Upper lobe of left lung (tissue), 6 donors: Measurements from ENCODE around the gene CSRP1. TPM values are rescaled to one million over a fixed set of nuclear protein-coding genes. Genes with fewer than 3 reads are reported as not detected.
A peak's percentile ranks its signal among the peaks of the same experiment; 100 is the strongest.

Source experiments
- ATAC-seq, 2 donors: fragments of 200-7000 bp; cut with Tn5 transposase; one replicate each; pipeline ENCODE4 v1.9.1; 2022; ENCODE audit warnings: mild to moderate bottlenecking in 2 of 2, moderate library complexity in 2 of 2; ENCODE audit not compliant: low FRiP score in 2 of 2
- DNase-seq, 2 donors: peaks; one replicate each; pipeline ENCODE4 v3.0.0-alpha.2; 2019 to 2020
- H3K27ac ChIP-seq, 4 donors: fragments of 200-600 bp; sonication (generic); one replicate each; pipeline ENCODE4 v1.5.1; 2016 to 2019
- H3K27me3 ChIP-seq, 4 donors: fragments of 200-600 bp; sonication (generic); one replicate each; pipeline ENCODE4 v1.5.1; 2017 to 2019
- H3K36me3 ChIP-seq, 4 donors: fragments of 200-600 bp; sonication (generic); one replicate each; pipeline ENCODE4 v1.5.1; 2016 to 2019
- H3K4me1 ChIP-seq, 4 donors: fragments of 200-600 bp; sonication (generic); one replicate each; pipeline ENCODE4 v1.5.1; 2018 to 2019
- H3K4me3 ChIP-seq, 4 donors: fragments of 200-600 bp; sonication (generic); one replicate each; pipeline ENCODE4 v1.5.1; 2017 to 2019; ENCODE audit warnings: mild to moderate bottlenecking in 2 of 4, moderate library complexity in 1 of 4
- H3K9me3 ChIP-seq, 4 donors: fragments of 200-600 bp; sonication (generic); one replicate each; pipeline ENCODE4 v1.5.1; 2018 to 2019
- CTCF ChIP-seq, 6 experiments: fragments of 450-650 bp in 4 of 6; fragments of 200-600 bp in 2 of 6; sonication (generic) in 2 of 6; IDR thresholded peaks; one replicate each; pipeline ENCODE4 v1.5.1; 2016 to 2019; ENCODE audit warnings: antibody characterized with exemption in 6 of 6
- EP300 ChIP-seq, 4 donors: sonication (generic); formaldehyde crosslinking; IDR thresholded peaks; one replicate each; pipeline ENCODE4 v1.5.1; 2017; ENCODE audit warnings: antibody characterized with exemption in 4 of 4, control low read depth in 2 of 4
- POLR2A ChIP-seq, 4 donors: fragments of 450-650 bp; IDR thresholded peaks; one replicate each; pipeline ENCODE4 v1.5.1; 2016 to 2017; ENCODE audit warnings: antibody characterized with exemption in 4 of 4, mild to moderate bottlenecking in 2 of 4
- POLR2AphosphoS5 ChIP-seq, 2 donors: sonication (generic); formaldehyde crosslinking; IDR thresholded peaks; one replicate each; pipeline ENCODE4 v1.5.1; 2017; ENCODE audit warnings: antibody characterized with exemption in 2 of 2
- WGBS, 2 donors: methylation state at CpG; one replicate each; pipeline ENCODE4 v1.1.5; 2017 to 2018; 5-methylcytosine and 5-hydroxymethylcytosine counted together
- total RNA-seq, 6 donors: library from RNA; depleted of rRNA in 4 of 6; stranded (reverse); fragments of >200 nt in 4 of 6; gene quantifications; one replicate each; pipeline versions ENCODE4 v1.1.0 to v1.2.1, GENCODE V29; 2016 to 2021
- donor health status: DM: no; HTN: no; CAD: no; lungs with moderate emphysema.
- donor health status: DM: no; HTN: yes; CAD: no; lungs with severe emphysema.

CSRP1 gene
- total RNA-seq, 6 donors from 2014 or later, result 200 to 495 (median 327) TPM

DNA sequence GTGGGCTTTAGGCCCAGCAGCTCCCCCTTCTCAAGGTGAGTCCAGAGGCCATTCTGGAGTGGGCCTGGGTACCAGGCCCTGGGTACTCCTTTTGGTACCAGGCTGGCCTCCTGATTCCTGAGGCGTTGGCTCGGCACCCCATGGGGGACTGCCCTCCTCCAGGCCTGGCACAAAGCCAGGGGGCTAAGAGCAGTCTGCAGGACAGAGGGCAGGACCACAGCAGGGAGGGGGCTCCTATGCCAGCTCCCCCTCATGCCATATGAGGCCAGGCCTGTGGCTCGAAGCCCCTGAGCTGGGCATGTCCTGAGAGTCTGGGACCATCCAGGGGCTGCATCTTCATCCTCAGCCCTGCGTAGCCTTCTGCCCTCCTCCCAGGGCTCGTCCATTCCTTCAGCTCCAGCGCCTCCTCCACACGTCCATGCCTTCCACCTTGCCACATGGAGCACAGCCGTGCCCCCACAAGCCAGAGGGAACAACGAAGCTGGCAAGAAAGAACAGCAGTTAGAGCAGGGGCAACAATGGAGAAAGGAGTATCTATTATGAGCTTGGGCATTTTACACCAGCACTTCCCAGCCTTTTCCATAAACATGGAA lies 41.1 kb downstream of the CSRP1 start:
- ATAC-seq (no peak), DNase-seq (peak in 1 of 2 donors; percentile 58)
- no peaks in the 10 kb centered on the region for H3K9me3 ChIP-seq
- 89 to 97% methylated on average over 7 to 9 of the region's 9 CpGs for WGBS, 2 donors
- H3K4me1 ChIP-seq, result peaks cover 41 to 69% (median 47%) of the 10 kb centered on the region in 4 donors
- no peak for TF ChIP-seq POLR2AphosphoS5 (IDR thresholded peaks at IDR 0.05)
- no peak for TF ChIP-seq CTCF (IDR thresholded peaks at IDR 0.05)
- peaks cover 0 to 7% (median 0%) of the 10 kb centered on the region in 4 donors for H3K27me3 ChIP-seq
- H3K27ac ChIP-seq, result peak overlapping the region in 3 of 4 donors; percentile 88 to 91 (median 91)
- peak overlapping the region in 2 of 4 donors; percentile 84 to 95 for H3K4me3 ChIP-seq
- H3K36me3 ChIP-seq, result peaks cover 0 to 19% (median 13%) of the 10 kb centered on the region in 4 donors

DNA sequence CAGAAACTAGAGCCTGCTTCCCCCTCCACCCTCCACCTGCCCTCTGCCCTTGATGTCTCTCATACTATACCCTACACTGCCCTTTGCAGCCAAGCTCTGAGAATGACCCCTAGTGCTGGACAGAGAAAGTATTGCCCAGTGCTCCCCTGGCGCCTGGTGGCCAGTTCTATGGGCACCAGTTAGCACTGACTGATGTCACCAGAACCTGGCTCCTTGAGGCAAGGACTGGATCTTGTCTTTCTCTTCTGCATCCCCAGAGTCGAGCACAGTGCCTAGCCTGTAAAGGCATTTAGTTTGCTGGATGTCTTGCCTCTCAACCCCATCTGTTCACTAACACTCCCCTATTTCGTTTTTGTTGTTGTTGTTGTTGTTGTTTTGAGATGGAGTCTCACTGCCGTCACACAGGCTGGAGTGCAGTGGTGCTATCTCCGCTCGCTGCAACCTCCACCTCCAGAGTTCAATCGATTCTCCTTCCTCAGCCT lies 43.8 kb downstream of the CSRP1 start:
- Histone ChIP-seq H3K36me3 (peaks cover 0 to 19% (median 13%) of the 10 kb centered on the region in 4 donors), H3K9me3 (no peaks in the 10 kb centered on the region), H3K4me1 (peaks cover 28 to 62% (median 40%) of the 10 kb centered on the region in 4 donors), H3K4me3 (no peak overlapping the region), H3K27me3 (no peaks in the 10 kb centered on the region), H3K27ac (peak overlapping the region in 2 of 4 donors; percentile 82 to 85)
- TF ChIP-seq CTCF (IDR thresholded peaks at IDR 0.05) (peak in 4 of 6 experiments; percentile 40 to 68 (median 58)), EP300 (IDR thresholded peaks at IDR 0.05) (no peak), POLR2AphosphoS5 (IDR thresholded peaks at IDR 0.05) (no peak), POLR2A (IDR thresholded peaks at IDR 0.05) (no peak)
- peak in 1 of 2 donors; percentile 57 for DNase-seq
- ATAC-seq, result peak; percentile 4 to 28
- WGBS, 2 donors, result 78 to 87% methylated on average over 6 to 7 of the region's 7 CpGs

GRCh38 chr1:201461645-201462441 lies 45.1 kb downstream of the CSRP1 start:
- peaks cover 0 to 19% (median 13%) of the 10 kb centered on the region in 4 donors for H3K36me3 ChIP-seq
- no peaks in the 10 kb centered on the region for H3K27me3 ChIP-seq
- H3K27ac ChIP-seq, result peak overlapping the region; percentile 78 to 85 (median 81)
- no peak overlapping the region for H3K4me3 ChIP-seq
- WGBS, 2 donors, result 87 to 89% methylated on average over 11 to 13 of the region's 13 CpGs
- peak in 1 of 4 donors; percentile 26 for TF ChIP-seq EP300 (IDR thresholded peaks at IDR 0.05)
- TF ChIP-seq POLR2A (IDR thresholded peaks at IDR 0.05), result no peak
- no peak for TF ChIP-seq CTCF (IDR thresholded peaks at IDR 0.05)
- peak; percentile 64 to 66 for TF ChIP-seq POLR2AphosphoS5 (IDR thresholded peaks at IDR 0.05)
- H3K9me3 ChIP-seq, result no peaks in the 10 kb centered on the region
- peaks cover 31 to 59% (median 39%) of the 10 kb centered on the region in 4 donors for H3K4me1 ChIP-seq
- peak; percentile 83 to 91 for ATAC-seq
- DNase-seq, result peak; percentile 79 to 86

GRCh38 chr1:201460814-201461644 lies 45.9 kb downstream of the CSRP1 start:
- peak; percentile 66 to 90 for ATAC-seq

More at GRCh38 chr1:201460814-201461644, 45.9 kb downstream of the CSRP1 start:
- peaks cover 33 to 59% (median 39%) of the 10 kb centered on the region in 4 donors for H3K4me1 ChIP-seq
- H3K4me3 ChIP-seq, result no peak overlapping the region
- TF ChIP-seq EP300 (IDR thresholded peaks at IDR 0.05) (peak in 2 of 4 donors; percentile 32 to 98), CTCF (IDR thresholded peaks at IDR 0.05) (no peak), POLR2A (IDR thresholded peaks at IDR 0.05) (peak in 1 of 4 donors; percentile 37), POLR2AphosphoS5 (IDR thresholded peaks at IDR 0.05) (peak; percentile 75 to 83)
- H3K27ac ChIP-seq, result peak overlapping the region; percentile 78 to 85 (median 81)
- H3K36me3 ChIP-seq, result peaks cover 0 to 18% (median 12%) of the 10 kb centered on the region in 4 donors
- no peaks in the 10 kb centered on the region for H3K9me3 ChIP-seq
- peak in 1 of 2 donors; percentile 87 for DNase-seq
- WGBS, 2 donors, result 62 to 72% methylated on average over 8 of the region's 8 CpGs
- no peaks in the 10 kb centered on the region for H3K27me3 ChIP-seq
